Loucy (cell line): ENCODE measurements around the gene KLHDC8A.

Experiments
- EZH2phosphoT487 ChIP-seq: fragments of 200-600 bp; IDR thresholded peaks from 2 replicates; pipeline ENCODE4 v1.6.1; 2018; ENCODE audit warnings: antibody characterized with exemption, mild to moderate bottlenecking, moderate library complexity, borderline replicate concordance
- TF ChIP-seq, protein P1 (sequence below): fragments of 200-600 bp; sonication (generic); conservative IDR thresholded peaks from 2 replicates; pipeline ENCODE4 v1.5.1; 2014; ENCODE audit warnings: mild to moderate bottlenecking, antibody characterized with exemption, low read length

DNA sequence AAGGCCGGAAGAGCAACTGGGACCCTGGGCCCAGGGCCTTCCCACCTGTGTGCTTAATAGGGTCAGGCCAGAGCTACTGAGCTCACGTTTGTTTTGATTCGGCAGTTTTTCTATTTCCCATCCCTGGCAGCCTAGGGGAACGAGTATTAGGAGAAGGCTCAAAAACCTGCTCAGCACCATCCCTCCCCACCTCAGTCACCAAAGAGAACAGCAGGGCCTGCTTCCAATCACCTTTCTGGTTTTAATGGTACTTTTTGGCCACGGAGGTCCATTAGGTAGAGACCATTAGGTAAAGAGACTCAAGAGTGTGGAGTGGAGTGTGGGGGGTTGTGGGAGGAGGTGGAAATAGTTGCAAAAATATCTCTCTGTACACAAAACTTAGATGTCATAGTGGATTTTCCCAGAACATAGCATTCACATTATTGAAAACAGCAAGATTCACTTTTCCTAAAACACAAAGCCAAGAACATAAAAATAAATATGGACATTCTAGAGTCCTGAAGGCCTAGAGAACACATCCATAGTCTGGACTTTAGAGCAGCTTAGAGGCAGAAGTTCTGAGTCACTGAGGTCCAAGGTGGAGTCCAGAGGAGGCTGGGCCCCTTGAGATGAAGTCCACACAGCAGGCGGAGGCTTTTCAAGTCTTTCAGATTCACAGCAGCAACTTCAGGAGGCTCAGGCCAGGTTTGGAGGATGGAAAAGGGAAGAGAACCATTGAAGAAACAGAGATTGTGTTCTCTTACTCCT, 54.7 kb downstream of the KLHDC8A start:
- TF ChIP-seq, protein P1, sequence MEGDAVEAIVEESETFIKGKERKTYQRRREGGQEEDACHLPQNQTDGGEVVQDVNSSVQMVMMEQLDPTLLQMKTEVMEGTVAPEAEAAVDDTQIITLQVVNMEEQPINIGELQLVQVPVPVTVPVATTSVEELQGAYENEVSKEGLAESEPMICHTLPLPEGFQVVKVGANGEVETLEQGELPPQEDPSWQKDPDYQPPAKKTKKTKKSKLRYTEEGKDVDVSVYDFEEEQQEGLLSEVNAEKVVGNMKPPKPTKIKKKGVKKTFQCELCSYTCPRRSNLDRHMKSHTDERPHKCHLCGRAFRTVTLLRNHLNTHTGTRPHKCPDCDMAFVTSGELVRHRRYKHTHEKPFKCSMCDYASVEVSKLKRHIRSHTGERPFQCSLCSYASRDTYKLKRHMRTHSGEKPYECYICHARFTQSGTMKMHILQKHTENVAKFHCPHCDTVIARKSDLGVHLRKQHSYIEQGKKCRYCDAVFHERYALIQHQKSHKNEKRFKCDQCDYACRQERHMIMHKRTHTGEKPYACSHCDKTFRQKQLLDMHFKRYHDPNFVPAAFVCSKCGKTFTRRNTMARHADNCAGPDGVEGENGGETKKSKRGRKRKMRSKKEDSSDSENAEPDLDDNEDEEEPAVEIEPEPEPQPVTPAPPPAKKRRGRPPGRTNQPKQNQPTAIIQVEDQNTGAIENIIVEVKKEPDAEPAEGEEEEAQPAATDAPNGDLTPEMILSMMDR = no peak
- no peak for TF ChIP-seq EZH2phosphoT487
